ENCODE results near the gene UCN3.

DNA sequence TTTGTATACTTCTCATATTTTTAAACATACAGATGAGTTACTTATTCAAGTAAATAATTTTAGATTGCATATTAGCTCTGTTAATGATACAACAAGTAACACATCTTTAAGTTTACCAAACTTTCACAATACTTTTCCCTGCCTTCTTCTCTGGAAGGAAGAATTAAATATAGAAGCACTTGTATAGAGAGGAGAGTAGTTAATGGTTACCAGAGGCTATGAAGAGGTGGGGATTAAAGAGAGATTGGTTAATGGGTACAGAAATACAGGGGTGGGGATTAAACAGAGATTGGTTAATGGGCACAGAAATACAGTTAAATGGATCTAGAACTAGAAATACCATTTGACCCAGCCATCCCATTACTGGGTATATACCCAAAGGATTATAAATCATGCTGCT lies 20.0 kb upstream of the UCN3 start:
- TF ChIP-seq EP300 (IDR thresholded peaks at IDR 0.05), result no peak
- TF ChIP-seq, protein P1, sequence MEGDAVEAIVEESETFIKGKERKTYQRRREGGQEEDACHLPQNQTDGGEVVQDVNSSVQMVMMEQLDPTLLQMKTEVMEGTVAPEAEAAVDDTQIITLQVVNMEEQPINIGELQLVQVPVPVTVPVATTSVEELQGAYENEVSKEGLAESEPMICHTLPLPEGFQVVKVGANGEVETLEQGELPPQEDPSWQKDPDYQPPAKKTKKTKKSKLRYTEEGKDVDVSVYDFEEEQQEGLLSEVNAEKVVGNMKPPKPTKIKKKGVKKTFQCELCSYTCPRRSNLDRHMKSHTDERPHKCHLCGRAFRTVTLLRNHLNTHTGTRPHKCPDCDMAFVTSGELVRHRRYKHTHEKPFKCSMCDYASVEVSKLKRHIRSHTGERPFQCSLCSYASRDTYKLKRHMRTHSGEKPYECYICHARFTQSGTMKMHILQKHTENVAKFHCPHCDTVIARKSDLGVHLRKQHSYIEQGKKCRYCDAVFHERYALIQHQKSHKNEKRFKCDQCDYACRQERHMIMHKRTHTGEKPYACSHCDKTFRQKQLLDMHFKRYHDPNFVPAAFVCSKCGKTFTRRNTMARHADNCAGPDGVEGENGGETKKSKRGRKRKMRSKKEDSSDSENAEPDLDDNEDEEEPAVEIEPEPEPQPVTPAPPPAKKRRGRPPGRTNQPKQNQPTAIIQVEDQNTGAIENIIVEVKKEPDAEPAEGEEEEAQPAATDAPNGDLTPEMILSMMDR (IDR thresholded peaks at IDR 0.05), result no peak
- no peak for TF ChIP-seq POLR2AphosphoS5 (IDR thresholded peaks at IDR 0.05)
